ENCODE results near the gene BLTP2.
"Not testable (repeated sequence)": the region's sequence is repeated elsewhere in the genome, so short reads cannot be mapped to it uniquely, and the experiment has no call there.

Gene BLTP2

DNA sequence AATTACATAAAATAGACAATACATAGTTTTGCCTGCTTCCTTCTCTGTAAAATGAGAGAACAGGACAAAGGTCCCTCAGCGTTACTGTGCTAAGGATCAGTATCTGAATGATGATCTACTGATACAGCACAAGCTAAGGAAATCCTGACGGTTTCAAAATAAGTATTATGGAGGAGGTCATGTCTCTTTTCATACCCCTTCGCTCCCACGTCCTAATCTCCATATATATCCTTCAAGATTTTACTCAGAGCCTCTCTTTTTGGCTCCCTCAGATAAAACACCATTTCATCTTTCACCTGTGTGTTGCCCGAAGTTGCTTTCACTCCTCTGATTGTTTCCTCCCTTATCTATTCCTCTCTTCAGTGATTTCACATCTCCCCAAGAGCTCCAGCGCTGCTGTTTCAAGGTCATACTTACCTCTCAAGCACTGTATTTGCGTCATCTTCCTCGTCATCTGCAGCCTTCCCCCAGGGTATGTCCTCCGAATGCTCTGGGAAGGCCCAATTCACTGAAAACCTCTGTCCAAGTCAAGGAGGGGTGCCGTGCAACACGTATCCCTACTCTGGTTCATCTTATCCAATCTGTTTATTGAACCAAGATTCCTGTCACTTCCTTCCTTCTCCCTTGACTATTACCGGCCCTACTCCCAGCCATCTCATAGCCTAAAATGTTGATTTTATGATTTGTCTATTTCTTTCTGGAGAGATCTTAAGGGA, 1.2 kb upstream of the BLTP2 start:
- no peak for DNase-seq

DNA sequence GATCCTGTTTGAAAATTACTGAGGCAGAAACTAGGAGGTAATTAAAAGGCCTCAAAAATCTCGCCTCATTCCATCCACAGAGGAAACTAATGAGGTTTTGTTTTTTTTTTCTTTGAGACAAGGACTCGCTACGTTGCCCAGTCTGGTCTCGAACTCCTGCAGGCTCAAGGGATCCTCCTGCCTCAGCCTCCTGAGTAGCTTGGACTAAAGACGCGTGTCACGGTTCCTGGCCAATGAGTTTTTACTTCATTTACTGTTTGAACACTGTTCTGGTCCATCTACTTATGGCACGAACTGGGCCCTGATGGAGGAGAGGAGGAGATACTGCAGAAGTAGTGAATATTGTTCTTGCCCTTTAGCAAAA, 600 bp upstream of the BLTP2 start:
- no peak for DNase-seq

DNA sequence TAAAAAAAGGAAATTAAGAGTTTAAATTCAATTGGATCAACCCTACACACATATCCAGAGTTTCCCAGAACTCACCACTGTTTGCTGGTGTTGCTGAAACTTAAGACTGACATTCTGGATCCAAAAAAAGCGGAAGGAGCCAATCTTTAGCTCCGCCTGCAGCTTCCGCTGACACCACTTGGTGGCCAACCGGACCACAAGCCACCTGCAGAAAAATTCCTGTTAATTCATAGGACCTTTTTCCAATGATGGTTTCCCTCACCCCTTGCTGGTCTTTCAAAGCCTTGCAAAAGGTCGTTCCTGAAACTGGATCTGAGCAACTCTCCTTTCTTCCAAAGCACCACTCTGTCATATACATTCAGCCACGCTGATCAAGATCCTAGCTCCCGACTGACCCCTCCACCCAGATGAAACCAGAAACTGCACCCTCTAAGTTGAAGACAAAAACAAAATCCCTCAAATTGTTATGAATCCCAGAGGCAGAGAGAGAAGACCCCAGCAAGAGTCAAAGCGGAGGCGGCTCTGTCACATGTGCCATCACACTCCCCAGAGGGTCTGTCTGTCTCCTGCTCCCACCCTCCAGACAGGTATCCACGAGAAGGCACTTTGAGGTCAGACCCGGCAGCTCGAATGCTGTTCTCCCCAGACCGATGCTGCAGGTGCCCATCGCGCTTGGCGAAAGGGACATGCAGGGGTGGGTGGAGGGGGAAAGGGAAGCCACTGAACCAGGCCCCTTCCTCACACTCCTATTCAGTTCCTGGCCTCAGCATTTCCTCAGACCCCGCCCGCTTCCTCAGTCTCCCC, 773 bp downstream of the BLTP2 start:
- peak; percentile 77 to 83 for DNase-seq

DNA sequence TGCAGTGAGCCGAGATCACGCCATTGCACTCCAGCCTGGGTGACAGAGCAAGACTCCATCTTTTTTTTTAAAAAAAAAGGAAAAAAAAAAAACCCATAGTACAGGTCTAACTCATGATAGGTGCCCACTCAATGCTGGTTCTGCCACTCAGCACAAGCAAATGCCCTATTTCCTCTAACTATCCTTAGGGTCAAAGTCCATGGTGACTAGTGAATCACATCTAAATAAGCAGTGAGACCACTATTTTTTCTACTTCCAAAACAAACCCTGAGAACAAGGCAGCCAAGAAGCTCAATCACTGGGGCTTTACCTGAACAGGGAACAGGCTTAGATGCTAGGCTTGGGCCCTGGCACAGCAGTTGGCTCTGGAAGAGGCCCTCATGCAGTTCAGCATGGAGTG, 3.4 kb downstream of the BLTP2 start:
- no peak for DNase-seq

DNA sequence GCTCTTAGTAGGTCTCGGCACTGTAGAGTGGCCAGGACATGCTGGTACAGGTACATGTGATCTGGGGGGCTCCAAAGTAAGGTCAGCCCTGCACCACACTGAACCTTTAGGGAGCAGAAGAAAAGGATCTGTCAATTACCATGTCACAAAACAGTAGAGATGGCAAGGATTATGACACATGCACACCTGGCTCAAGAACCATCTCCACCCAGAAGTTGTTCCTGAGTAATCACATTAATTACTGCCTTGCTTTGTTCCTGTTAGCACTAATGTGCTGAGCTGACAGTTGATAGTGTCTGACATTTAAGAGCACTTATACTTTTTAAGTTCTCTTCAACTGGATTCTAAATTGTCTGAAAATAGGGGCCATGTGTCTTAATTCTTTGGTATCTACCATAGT, 9.5 kb downstream of the BLTP2 start:
- no peak for DNase-seq

DNA sequence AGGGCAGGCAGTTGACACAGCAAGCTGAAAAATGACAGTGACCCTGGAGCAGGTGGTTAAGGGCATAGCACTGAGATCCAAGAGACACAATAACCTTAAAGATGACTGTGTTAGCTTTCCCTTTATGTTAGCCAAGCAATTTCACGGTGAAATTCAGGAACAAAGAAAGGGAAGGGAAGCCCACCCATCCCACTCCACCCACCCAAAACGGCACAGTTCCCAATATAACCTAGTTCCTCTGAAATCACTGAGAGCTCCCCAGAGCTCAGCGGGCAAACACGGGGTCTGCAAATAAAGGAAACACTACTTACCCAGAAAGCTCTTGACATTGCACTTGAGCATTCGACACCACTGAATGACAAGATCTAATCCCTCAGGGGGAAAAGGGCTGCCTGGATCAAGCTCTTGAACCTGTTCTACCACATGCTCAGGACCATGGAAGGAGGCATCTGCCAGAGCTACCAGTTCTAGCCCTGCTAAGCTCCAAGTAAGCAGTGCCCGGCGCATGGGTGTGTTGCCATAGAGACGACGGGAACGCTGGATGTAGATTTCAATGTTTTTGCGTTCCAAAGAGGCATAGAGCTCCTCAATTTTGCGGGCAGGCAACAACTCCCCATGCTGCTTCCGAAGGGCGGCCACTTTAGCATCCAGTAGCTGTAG, 10.6 kb downstream of the BLTP2 start:
- peak; percentile 79 to 93 for DNase-seq

DNA sequence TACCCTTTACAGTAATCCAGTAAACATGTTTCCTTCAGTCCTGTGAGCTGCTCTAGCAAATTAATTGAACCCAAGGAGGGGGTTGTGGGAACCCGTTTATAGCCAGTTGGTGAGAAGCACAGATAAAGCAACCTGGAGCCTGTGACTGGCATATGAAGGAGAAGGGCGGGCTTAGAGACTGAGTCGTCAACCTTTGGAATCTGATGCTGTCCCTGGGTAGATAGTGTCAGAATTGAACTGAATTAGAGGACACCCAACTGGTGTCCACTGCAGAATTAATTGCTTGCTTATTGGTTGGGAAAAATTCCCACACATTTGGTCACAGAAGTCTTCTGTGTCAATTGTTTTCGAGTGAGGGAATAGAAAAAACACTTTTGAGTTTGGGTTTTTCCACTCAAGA, 18.1 kb downstream of the BLTP2 start:
- no peak for DNase-seq

DNA sequence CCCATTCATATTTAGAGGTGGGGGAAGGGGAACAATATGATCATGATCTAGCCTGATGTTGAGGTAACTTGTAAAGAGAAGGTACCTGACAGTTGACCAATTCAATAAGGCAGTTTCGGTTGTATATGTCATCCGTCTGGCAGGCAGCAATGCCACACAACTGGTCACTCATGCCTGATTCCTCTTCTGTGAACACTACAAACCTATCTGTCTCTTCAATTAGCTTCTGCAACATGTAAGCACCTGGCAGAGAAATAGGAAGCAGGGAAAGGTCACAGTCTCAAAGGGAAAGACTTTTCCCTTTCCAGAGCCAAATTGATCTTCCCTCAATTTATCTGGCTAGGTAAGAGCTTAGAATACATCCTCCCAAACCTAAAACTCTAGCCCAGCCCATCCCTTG, 20.8 kb downstream of the BLTP2 start:
- DNase-seq, result no peak

DNA sequence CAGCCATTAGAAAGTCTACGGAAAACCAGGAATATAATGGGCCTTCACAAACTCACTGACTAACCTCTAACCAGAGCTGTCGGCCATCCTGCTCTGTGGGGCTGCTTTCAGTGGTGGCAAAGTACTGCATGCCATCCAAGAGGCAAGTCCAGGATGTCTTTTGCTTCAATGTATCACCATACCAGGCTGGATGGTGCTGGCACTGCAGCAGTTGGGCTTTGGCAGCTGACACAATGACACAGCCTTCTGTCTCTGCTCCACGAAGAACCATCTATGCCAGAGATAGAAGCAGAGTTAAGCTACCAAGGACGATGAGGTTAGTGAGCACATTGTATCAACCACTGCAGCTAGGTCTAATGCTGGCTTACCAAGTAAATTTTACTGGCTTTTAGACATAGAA, 21.3 kb downstream of the BLTP2 start:
- no peak for DNase-seq

DNA sequence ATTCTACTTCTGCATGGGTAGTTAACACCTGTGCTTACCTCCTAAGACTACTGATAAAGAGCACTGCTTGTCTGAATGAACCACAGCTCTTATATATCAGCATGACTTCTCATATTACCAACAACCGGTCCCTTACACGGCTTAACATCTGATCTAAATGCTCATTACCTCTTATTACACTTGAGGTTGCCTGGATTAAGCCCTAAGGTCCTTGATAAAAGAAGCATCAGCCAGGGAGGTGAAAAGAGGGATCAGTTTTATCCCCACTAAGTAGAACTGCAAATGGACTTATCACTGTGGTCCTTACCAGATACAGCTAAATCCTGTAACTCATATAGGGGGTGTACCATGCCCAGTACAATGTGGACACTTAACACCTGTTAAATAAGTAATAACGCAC, 22.8 kb downstream of the BLTP2 start:
- no peak for DNase-seq

DNA sequence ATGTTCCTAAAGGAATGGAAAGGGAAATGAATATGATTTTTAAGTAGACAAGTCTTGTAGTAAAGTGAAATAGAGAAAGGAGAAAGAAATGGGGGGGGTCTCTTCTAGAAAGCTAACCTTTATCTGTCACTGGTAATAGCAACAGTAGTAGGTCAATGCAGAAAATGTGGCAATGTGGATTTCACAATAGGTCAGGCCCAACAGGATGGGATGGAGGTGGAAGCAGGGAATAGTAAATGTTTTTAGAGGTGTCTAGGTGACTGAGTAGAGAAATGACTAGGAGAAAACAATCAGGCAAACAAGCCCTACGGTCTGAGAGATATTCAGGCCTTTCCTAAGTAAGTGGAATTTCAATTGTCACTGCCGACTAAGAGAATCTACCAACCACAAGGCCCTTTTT, 24.9 kb downstream of the BLTP2 start:
- no peak for DNase-seq

DNA sequence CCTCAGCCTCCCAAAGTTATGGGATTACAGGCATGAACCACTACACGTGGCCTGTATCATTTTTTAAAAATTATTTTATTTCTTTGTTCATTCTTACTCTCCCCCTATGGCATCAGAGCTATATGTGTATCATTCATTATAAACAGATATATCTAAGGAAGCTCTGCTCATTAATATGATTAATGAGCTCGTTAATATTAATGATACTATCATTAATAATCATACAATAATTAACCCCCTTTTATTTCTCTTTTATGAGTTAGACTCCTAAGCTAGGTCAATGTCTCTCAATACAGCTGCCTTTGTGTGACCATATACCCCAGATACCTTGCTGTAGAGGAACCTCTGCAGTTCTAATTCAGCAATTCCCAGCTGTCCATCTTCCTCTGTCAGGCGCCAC, 26.5 kb downstream of the BLTP2 start:
- DNase-seq, result no peak

DNA sequence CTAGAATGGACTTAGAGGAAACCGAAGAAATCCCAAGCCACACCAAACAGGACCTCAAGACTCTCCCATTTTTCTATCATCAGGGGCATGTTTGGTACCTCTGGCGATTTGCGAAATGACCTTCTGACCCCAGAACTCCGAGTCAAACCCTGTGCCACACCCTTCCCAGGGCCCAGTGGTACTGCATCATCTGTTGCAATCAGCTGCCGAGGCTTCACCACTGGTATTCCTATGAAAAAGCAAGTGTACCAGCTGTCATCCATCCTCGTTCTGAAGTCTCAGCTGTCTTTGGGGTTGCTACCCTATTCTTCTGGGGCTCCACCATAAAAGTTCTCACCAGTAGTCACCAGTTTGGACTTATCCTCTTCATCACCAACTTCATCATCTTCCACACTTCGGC, 28.7 kb downstream of the BLTP2 start:
- no peak for DNase-seq

DNA sequence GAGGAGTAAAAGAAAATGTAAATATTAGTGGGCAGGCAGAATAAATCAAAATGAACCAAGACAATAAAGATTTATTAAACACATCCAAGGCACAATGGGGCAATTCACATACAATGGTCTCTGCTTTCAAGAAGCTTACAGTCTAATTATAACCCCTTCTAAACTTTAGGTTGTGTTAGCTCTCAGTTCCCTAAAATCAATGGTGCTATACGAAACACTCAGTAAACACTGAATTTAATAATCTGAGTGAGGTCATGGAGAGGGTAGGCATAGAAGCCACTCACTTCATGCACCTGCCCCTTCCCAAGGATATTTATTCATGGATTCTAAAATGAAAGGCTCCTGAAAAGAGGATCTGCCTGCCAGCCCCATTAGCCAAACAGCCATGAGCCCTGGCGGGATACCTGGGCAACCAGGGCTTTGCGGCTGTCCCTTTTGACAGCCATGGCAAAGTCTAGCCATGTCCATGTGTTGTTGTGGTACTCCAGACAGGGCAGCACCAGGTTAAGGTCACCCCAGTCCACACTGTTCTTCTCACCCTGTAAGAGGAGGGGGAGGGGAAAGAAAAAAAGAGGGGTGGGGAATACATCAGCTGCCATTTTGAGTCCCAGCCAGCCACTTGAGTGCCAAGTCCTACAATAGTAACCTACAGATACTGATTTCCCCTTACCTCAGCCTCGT, 29.6 kb downstream of the BLTP2 start:
- DNase-seq, result no peak

DNA sequence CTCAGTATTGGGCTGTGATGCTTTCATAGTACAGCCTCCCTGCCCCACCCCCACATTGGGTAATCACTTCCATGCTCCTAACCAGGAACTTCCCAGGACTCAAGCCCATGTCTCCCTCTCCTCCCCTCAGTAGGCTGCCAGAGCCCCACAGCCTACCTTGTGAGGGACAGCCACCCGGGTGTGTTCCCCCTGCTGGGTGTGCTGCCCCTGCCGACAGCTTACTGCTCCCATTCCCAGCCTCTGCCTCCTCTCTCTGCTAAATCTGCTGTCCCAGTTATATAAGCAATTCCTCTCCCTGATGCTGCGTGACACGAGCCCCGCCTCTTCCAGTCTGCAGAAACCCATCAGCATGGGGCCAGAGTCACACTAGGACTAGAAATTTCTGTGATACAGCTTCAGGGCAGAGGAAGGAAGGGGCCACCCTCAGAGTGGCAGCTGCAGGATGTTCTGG, 31.0 kb downstream of the BLTP2 start, which contains the start of gene RSKR:
Gene RSKR, minus strand, starts transcription at position 255 of the 451 bp plus-strand sequence. Its CDS starts 24 bp downstream, at position 231.
- no peak for DNase-seq

DNA sequence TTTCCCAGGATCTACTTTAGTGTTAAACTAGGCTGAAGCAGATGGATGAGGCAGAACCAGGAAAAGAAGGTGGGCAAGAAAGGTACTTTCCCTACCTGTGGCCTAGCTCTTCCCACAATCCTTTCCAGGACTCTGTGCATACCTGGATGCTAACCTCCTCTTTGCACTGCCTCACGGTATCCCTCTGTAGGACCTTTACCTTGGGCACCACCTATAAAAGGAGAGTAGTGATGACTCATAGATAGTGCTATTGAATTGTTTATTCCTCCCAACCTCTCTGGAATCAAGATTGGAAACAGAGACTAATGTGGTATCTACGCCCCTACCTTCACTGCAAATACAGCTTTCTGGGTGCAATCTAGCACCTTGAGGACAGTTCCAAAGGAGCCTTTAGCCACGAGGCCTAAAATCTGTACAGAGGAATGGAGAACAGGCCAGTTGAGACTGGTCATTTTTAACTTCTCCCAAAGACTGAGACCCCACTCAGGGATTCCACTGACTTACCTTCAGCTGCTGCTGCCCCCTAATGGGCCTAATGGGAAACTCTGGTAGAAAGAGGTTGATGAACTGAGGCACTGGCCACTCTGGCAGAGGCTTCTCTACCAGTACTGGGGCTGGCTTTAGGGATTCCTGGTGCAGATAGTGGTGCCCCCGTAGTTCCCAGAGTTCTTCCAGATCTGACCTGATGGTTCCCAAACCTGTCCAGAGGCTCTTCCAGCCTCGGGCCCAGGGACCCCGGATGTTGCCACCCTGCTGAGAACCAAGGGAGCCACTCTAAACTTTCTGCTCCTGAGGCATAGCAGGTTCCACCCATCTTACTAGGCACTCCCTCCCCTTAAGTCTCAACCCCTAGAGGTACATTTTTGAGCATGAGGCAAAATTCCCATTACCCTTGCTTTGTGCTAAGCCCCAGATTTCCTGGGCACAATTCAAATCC, 31.8 kb downstream of the BLTP2 start:
- no peak for DNase-seq

DNA sequence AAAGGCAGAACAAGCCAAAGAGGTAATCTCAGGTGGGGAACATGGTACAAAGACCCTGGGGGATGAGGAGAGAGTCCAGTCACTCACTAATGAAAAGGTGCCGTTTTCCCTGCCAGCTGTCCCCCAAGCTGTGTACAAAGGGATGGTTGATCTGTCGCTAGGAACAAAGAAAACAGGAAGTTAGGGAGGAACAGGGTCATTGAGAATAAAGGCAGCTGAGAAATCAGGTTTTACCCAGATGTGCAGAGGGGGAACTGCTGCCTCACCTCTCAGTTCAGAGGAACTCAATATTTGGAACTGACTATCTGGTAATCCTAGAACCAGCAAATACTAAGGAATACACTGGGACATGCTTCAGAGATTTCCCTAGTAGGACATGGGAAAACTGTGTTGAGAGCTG, 32.4 kb downstream of the BLTP2 start:
- DNase-seq, result no peak

DNA sequence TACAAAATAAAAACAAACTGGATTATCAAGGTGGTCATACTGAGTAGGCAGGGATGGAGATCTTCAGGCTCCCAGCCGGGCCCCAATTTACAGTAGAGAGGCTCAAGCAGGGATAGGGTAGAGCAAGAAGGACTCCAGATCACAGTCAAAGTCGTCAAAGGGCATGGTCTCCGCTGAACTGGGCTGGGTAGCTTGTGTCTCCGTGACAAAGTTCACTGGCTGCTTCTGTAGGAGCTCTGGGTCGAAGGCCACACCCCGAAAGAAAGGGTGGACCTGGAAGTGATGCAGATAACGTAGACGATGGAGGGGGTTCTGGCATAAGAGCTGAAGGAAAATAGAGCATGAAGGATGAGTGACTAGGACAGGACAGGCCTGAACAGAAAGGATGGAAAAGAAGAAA, 34.6 kb downstream of the BLTP2 start:
- DNase-seq, result no peak

DNA sequence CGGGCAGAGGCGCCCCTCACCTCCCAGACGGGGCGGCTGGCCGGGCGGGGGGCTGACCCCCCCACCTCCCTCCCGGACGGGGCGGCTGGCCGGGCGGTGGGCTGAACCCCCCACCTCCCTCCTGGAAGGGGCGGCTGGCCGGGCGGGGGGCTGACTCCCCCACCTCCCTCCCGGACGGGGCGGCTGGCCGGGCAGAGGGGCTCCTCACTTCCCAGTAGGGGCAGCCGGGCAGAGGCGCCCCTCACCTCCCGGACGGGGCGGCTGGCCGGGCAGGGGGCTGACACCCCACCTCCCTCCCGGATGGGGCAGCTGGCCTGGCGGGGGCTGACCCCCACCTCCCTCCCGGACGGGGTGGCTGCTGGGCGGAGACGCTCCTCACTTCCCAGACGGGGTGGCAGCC, 40.9 kb downstream of the BLTP2 start:
- DNase-seq, result not testable (repeated sequence)

DNA sequence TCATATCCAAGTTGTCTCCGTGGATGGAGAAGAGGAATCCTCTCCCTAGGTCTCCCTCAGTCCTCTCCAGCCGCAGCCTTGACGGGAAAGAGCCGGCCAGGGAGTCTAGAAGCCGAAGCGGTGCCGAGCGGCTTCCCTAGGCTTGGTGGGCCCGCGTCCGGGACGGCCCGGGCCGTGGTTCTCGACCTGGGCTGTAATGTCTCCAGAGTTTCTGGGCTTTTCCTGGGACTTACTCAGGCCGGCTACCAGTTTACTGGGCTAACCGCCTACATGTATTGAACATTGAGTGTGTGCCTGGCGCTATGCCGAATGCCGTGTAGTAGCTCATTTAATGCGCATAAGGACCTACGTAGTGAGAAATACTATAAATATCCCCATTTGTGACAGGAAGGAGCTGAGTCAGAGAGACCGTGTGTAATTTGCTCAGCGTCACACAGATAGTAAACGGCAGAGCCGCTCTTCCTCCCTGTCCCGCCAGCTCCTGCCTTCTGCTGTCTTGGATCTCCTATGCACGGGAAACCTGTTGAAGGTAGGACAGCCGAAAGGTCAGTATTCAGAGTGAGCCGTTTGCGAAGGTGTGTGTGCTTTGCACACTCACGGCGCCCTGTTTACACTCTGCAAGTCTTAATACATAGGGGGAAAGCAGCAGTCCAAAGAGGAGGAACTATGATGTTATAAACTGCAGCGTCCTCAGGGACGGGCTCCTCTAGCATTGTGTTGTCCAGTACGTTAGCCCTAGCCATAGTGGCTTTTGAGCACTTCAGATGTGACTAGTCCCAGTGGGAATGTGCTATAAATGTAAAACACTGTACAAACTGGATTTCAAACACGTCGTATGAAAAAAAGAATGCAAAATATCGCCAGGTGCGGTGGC, 45.4 kb downstream of the BLTP2 start:
- DNase-seq, result peak; percentile 80 to 84

DNA sequence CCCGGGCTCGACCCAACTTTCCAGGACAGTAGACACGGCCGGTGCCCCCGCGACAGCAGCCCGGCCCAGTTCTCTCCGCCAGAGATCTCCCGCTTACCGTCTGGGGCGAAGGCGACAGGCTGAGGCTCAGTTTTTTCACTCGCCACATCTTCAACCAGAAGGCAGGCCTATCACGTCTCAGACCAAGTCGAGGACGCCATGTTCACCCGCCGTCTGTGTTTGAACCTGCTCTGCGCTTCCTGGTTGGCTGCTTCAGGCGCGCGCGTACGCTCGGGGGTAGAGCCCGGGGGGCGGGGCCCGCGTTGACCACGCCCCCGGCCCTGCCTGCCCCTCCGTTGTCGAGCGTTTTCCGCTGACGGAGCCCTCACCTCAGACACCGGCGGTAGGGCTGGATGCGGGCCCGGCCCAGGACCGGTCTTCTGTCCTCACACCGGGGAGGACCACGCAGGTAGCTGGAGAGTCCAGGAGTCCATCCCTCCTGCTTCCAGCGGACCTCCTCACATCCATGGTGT, 46.1 kb downstream of the BLTP2 start, which contains the start of gene SPAG5:
Gene SPAG5, minus strand, starts transcription at position 227 of the 512 bp plus-strand sequence. Its CDS starts 79 bp downstream, at position 148.
- DNase-seq, result peak; percentile 89 to 91

Measured in inflammatory macrophage (primary cell).